Cardiac muscle cell (in vitro differentiated cells and primary cell): Measurements from ENCODE around the gene TRAF3IP1. TPM values are rescaled to one million over a fixed set of nuclear protein-coding genes. Genes with fewer than 3 reads are reported as not detected.
"Not testable (repeated sequence)": the region's sequence is repeated elsewhere in the genome, so short reads cannot be mapped to it uniquely, and the experiment has no call there.

ENCODE experiments used
- DNase-seq, 2 donors: peaks; one replicate each; pipeline versions ENCODE4 v3.0.0 to v3.0.0-alpha.2; 2010 to 2017; ENCODE audit warnings: low read depth in 1 of 2, low spot score in 1 of 2
- H3K27ac ChIP-seq: fragments of 200-600 bp; sonication (generic); 2 replicates; pipeline ENCODE4 v1.5.1; 2016
- H3K27me3 ChIP-seq: fragments of 200-600 bp; sonication (generic); 2 replicates; pipeline ENCODE4 v1.6.0; 2016; ENCODE audit warnings: control low read depth
- H3K36me3 ChIP-seq: fragments of 200-600 bp; sonication (generic); 2 replicates; pipeline ENCODE4 v1.5.1; 2016; ENCODE audit warnings: control low read depth
- H3K4me1 ChIP-seq: fragments of 200-600 bp; sonication (generic); 2 replicates; pipeline ENCODE4 v1.8.1; 2017; ENCODE audit warnings: low read depth, mild to moderate bottlenecking, mixed run types
- H3K4me3 ChIP-seq: fragments of 200-600 bp; sonication (generic); 2 replicates; pipeline ENCODE4 v1.5.1; 2016; ENCODE audit warnings: mild to moderate bottlenecking
- H3K9me3 ChIP-seq: fragments of 200-600 bp; sonication (generic); 2 replicates; pipeline ENCODE4 v1.5.1; 2017; ENCODE audit warnings: low read depth, mild to moderate bottlenecking, control low read depth
- polyA plus RNA-seq: library from polyadenylated mRNA; unstranded; fragments of >200 nt; fragmentation: Nextera tagmentation; extraction: Ambion mirVana; gene quantifications from 2 replicates; pipeline ENCODE4 v1.2.1, GENCODE V29; 2016
- total RNA-seq: library from RNA; depleted of rRNA; stranded (reverse); fragments of >200 nt; gene quantifications from 2 replicates; pipeline ENCODE4 v1.2.3, GENCODE V29; 2016
- TF ChIP-seq, protein P1 (sequence below): IDR thresholded peaks from 2 replicates; pipeline ENCODE4 v1.5.1; 2012; ENCODE audit warnings: low read depth, mild to moderate bottlenecking, low read length

The TRAF3IP1 gene
- total and polyA plus RNA-seq, 2 experiments from 2014 or later: 8.3 to 12.1 TPM

DNA sequence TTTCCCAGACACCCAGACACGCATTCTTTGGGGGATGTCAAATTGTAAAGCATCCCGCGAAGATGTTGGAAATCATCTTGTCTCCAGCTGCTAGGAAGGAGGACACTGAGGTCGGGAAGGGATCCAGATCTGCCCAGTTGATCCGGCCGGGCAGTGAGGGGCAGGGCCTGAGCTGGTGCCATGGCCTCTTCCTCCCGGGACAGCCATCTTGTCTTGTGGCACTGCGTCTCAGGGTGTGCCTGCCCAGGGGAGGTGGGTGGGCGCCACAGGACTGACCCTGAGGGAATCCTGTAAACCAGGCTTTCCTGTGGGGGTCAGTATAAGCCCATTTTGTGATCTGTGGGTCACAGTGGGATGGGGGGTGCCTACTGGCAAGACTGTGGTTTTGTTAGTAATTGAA lies 10.1 kb downstream of the TRAF3IP1 start:
- TF ChIP-seq, protein P1, sequence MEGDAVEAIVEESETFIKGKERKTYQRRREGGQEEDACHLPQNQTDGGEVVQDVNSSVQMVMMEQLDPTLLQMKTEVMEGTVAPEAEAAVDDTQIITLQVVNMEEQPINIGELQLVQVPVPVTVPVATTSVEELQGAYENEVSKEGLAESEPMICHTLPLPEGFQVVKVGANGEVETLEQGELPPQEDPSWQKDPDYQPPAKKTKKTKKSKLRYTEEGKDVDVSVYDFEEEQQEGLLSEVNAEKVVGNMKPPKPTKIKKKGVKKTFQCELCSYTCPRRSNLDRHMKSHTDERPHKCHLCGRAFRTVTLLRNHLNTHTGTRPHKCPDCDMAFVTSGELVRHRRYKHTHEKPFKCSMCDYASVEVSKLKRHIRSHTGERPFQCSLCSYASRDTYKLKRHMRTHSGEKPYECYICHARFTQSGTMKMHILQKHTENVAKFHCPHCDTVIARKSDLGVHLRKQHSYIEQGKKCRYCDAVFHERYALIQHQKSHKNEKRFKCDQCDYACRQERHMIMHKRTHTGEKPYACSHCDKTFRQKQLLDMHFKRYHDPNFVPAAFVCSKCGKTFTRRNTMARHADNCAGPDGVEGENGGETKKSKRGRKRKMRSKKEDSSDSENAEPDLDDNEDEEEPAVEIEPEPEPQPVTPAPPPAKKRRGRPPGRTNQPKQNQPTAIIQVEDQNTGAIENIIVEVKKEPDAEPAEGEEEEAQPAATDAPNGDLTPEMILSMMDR: no peak
- no peak overlapping the region for H3K27ac ChIP-seq
- peaks cover 10% of the 10 kb centered on the region for H3K36me3 ChIP-seq
- DNase-seq: no peak
- H3K4me1 ChIP-seq: no peaks in the 10 kb centered on the region
- no peaks in the 10 kb centered on the region for H3K27me3 ChIP-seq
- no peak overlapping the region for H3K4me3 ChIP-seq
- no peaks in the 10 kb centered on the region for H3K9me3 ChIP-seq

DNA sequence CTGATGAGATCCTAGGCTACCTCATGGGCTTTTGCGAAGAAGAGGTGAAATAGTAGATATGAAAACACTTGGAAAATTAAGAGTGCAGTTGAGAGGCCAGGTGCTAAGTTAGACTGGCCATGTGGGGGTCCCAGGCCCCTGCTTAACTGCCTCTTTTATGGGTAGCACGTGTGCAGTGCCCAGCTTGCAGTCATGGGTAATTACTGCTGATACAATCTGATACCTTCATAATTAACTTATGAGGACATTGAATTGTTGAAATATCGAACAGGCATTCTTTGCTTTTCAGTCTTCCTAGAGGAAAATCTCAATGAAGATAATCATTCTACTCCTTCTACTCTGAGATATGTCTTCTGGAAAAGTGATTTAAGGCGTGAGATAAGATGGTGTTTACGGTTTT lies 11.6 kb downstream of the TRAF3IP1 start:
- peaks cover 10% of the 10 kb centered on the region for H3K36me3 ChIP-seq
- no peak for DNase-seq
- H3K4me1 ChIP-seq: no peaks in the 10 kb centered on the region
- TF ChIP-seq, protein P1: no peak
- no peaks in the 10 kb centered on the region for H3K27me3 ChIP-seq
- no peaks in the 10 kb centered on the region for H3K9me3 ChIP-seq
- H3K4me3 ChIP-seq: no peak overlapping the region
- no peak overlapping the region for H3K27ac ChIP-seq

DNA sequence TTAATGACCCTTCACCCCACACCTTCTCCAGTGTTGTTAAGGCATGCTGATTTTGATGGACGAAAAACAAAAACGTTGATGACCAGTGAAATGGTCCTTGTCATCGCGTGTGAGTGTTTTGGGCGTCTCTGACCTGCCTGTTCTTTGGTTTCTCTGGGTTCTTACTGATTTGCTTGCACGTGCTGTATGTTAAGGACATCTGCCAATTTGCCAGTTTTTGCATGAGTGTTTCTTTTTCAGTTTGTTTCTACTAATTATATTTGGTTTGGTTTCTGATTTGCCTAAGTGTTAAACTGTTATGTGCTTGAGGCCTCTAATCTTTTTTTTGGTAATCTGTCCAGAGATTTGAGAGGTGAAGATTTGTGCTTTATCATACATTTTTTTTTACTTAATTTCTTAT lies 14.6 kb downstream of the TRAF3IP1 start:
- Histone ChIP-seq H3K4me3 (no peak overlapping the region), H3K9me3 (no peaks in the 10 kb centered on the region), H3K27me3 (no peaks in the 10 kb centered on the region), H3K36me3 (peaks cover 3% of the 10 kb centered on the region), H3K4me1 (no peaks in the 10 kb centered on the region), H3K27ac (no peak overlapping the region)
- TF ChIP-seq, protein P1: no peak
- DNase-seq: no peak

DNA sequence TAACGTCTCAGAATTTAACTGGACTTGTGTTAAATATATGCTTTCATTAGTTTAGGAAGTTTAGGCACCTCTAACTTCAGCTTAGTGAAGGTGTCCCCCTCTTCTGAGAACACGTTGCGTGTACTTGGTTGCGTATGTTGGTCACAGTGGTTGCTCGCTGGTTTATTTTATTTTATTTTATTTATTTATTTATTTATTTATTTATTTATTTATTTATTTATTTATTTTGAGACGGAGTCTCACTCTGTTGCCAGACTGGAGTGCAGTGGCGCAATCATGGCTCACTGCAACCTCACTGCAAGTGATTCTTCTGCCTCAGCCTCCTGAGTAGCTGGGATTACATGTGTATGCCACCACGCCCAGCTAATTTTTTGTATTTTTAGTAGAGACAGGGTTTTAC lies 15.3 kb downstream of the TRAF3IP1 start:
- not testable (repeated sequence) for H3K36me3 ChIP-seq, H3K9me3 ChIP-seq, H3K4me3 ChIP-seq, H3K27ac ChIP-seq, H3K27me3 ChIP-seq, DNase-seq, H3K4me1 ChIP-seq

DNA sequence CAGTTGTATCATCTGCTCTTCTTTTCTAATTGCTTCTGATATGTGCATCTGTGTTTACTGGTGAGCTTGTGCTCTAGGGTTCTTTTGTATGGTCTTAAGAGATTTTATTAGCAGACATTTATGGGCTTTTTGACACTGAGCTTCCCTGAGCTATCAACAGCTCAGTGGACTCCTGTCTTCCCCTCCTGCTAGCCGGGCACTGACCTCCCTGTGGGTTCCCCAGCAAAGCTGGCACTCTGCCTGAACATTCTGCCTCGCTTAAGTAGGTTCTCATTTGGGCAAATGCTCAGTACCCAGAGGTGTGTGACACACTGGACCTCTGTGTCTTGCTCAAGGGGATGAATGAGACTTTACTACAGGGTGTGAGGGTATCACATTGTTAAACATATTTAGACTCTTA lies 15.8 kb downstream of the TRAF3IP1 start:
- no peak for DNase-seq
- Histone ChIP-seq H3K36me3 (no peaks in the 10 kb centered on the region), H3K4me1 (no peaks in the 10 kb centered on the region), H3K27ac (no peak overlapping the region), H3K27me3 (no peaks in the 10 kb centered on the region), H3K4me3 (no peak overlapping the region), H3K9me3 (no peaks in the 10 kb centered on the region)
- TF ChIP-seq, protein P1: no peak

DNA sequence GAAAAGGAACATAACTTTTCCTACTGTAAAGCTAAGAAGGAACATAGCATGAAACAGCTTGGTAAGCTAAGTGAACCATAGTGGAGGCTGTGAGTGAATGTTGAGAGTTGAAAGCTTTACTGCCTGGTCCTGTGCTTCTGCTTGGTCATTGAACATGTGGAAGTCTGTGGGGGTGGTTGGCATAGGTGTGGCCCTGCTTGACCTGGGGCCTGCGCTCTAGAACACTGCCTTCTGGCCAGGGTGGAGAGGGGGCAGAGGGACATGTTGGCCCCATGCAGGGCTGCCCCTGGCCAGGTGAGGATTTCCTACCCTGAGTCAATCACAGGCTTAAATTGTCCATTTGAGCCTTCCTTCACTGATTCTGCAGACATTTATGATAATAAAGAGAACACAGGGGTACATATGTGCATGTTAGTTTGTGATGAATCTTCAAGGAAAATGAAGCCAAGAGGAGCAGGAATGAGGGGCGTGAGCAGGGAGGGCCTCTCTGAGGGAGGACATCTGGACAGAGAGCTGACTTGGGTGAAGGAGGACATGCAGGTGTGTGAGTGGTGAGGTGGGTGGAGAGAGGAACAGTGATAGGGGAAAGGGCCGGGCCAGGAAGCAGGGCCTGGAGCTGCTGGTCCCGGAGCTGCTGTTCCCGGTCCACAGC lies 16.6 kb downstream of the TRAF3IP1 start:
- Histone ChIP-seq H3K27me3 (no peaks in the 10 kb centered on the region), H3K27ac (no peak overlapping the region), H3K4me1 (no peaks in the 10 kb centered on the region), H3K4me3 (no peak overlapping the region), H3K9me3 (no peaks in the 10 kb centered on the region), H3K36me3 (no peaks in the 10 kb centered on the region)
- DNase-seq: no peak
- TF ChIP-seq, protein P1: no peak
